Endodermal cell (in vitro differentiated cells): Measurements from ENCODE around the gene CAMK2D. TPM values are rescaled to one million over a fixed set of nuclear protein-coding genes. Genes with fewer than 3 reads are reported as not detected.

Experiments used
- DNase-seq: peaks from one replicate; pipeline ENCODE4 v3.0.0-alpha.2; 2017
- H3K27ac ChIP-seq: 2 replicates; pipeline ENCODE4 v1.5.1; 2013; ENCODE audit warnings: mild to moderate bottlenecking, low read depth, low read length, moderate library complexity
- H3K27me3 ChIP-seq: 2 replicates; pipeline ENCODE4 v1.6.1; 2013; ENCODE audit warnings: mild to moderate bottlenecking, low read length, moderate library complexity; ENCODE audit not compliant: insufficient read depth, control insufficient read depth, poor library complexity, severe bottlenecking
- H3K36me3 ChIP-seq: 2 replicates; pipeline ENCODE4 v1.7.0; 2013; ENCODE audit warnings: mild to moderate bottlenecking, low read length, moderate library complexity; ENCODE audit not compliant: control insufficient read depth, insufficient read depth
- H3K4me1 ChIP-seq: one replicate; pipeline ENCODE4 v1.7.0; 2013; ENCODE audit warnings: low read length; ENCODE audit not compliant: control insufficient read depth, insufficient read depth
- H3K4me3 ChIP-seq: 2 replicates; pipeline ENCODE4 v1.5.1; 2013; ENCODE audit warnings: mild to moderate bottlenecking, low read length, moderate library complexity
- H3K9ac ChIP-seq: 2 replicates; pipeline ENCODE4 v1.6.1; 2013; ENCODE audit warnings: mild to moderate bottlenecking, low read length, moderate library complexity; ENCODE audit not compliant: poor library complexity, severe bottlenecking; ENCODE audit errors: extremely low read depth
- H3K9me3 ChIP-seq: 2 replicates; pipeline ENCODE4 v1.6.1; 2013; ENCODE audit warnings: mild to moderate bottlenecking, low read length, moderate library complexity; ENCODE audit not compliant: control insufficient read depth
- H3K27ac Mint-ChIP-seq: 2 replicates; pipeline ENCODE4 v1.8.0; 2020; ENCODE audit warnings: mixed read lengths
- H3K27me3 Mint-ChIP-seq: 2 replicates; pipeline ENCODE4 v1.8.0; 2021; ENCODE audit warnings: mild to moderate bottlenecking, mixed read lengths; ENCODE audit not compliant: insufficient read depth
- H3K36me3 Mint-ChIP-seq: 2 replicates; pipeline ENCODE4 v1.8.0; 2020; ENCODE audit warnings: low read depth, mixed read lengths
- H3K4me1 Mint-ChIP-seq: 2 replicates; pipeline ENCODE4 v1.8.0; 2020; ENCODE audit warnings: mixed read lengths
- H3K4me3 Mint-ChIP-seq: 2 replicates; pipeline ENCODE4 v1.8.0; 2020; ENCODE audit warnings: mild to moderate bottlenecking, moderate library complexity, mixed read lengths
- H3K9me3 Mint-ChIP-seq: 2 replicates; pipeline ENCODE4 v1.8.0; 2020; ENCODE audit warnings: mild to moderate bottlenecking, mixed read lengths
- CTCF ChIP-seq: fragments of 200-600 bp; sonication (generic); conservative IDR thresholded peaks from 2 replicates; pipeline ENCODE4 v1.5.0; 2021; ENCODE audit warnings: antibody characterized with exemption, mild to moderate bottlenecking
- WGBS, 2 experiments: methylation state at CpG; one replicate each; pipeline versions ENCODE4 v1.1.5 to v1.1.7; 2013; ENCODE audit warnings: missing lambda C conversion rate in 2 of 2, mixed read lengths in 1 of 2; ENCODE audit not compliant: insufficient coverage in 1 of 2, insufficient read length in 1 of 2; 5-methylcytosine and 5-hydroxymethylcytosine counted together
- total RNA-seq, 2 donors: library from RNA; stranded (reverse); fragmentation: NEBNext Ultra II Directional in 1 of 2; extraction: Animal tissue kit (Norgen Biotek cat#: 25700) in 1 of 2; gene quantifications; 2 replicates in 1 of 2; 3 replicates in 1 of 2; pipeline ENCODE4 v1.2.1, GENCODE V29; 2021

Gene CAMK2D
- total RNA-seq, 2 donors from 2014 or later: 91.1 to 120 TPM

- Mint-ChIP-seq H3K9me3 (no peaks in the 10 kb centered on the region), H3K27ac (peak overlapping the region; percentile 2), H3K27me3 (no peaks in the 10 kb centered on the region), H3K4me3 (no peak overlapping the region), H3K4me1 (peaks cover 23% of the 10 kb centered on the region), H3K36me3 (peaks cover 4% of the 10 kb centered on the region)
- Histone ChIP-seq H3K36me3 (peaks cover 18% of the 10 kb centered on the region), H3K27me3 (no peaks in the 10 kb centered on the region), H3K4me3 (no peak overlapping the region), H3K9me3 (no peaks in the 10 kb centered on the region), H3K9ac (no peak overlapping the region), H3K4me1 (peaks cover 5% of the 10 kb centered on the region), H3K27ac (no peak overlapping the region)
- no peak for TF ChIP-seq CTCF
- 93 to 97% methylated on average over 3 to 4 of the region's 4 CpGs for WGBS, 2 experiments
- DNase-seq: no peak
These were observed 172.5 kb downstream of the CAMK2D start for GRCh38 chr4:113588895-113589668.

- no peak overlapping the region for H3K27ac ChIP-seq
- peaks cover 7% of the 10 kb centered on the region for H3K36me3 ChIP-seq
- H3K4me3 ChIP-seq: no peak overlapping the region
- no peak for TF ChIP-seq CTCF
- Mint-ChIP-seq H3K27ac (no peak overlapping the region), H3K27me3 (no peaks in the 10 kb centered on the region), H3K4me3 (no peak overlapping the region), H3K4me1 (peaks cover 27% of the 10 kb centered on the region), H3K9me3 (no peaks in the 10 kb centered on the region), H3K36me3 (no peaks in the 10 kb centered on the region)
- DNase-seq: no peak
- peaks cover 5% of the 10 kb centered on the region for H3K4me1 ChIP-seq
- no peaks in the 10 kb centered on the region for H3K27me3 ChIP-seq
- no peaks in the 10 kb centered on the region for H3K9me3 ChIP-seq
- 67 to 73% methylated on average over 3 to 4 of the region's 4 CpGs for WGBS, 2 experiments
- no peak overlapping the region for H3K9ac ChIP-seq
These were observed 173.8 kb downstream of the CAMK2D start for GRCh38 chr4:113587640-113588275.

- Histone ChIP-seq H3K36me3 (peaks cover 7% of the 10 kb centered on the region), H3K9me3 (no peaks in the 10 kb centered on the region), H3K27ac (no peak overlapping the region), H3K27me3 (no peaks in the 10 kb centered on the region), H3K9ac (no peak overlapping the region), H3K4me1 (peaks cover 5% of the 10 kb centered on the region), H3K4me3 (no peak overlapping the region)
- WGBS, 2 experiments: 98 to 100% methylated on average over 1 to 2 of the region's 2 CpGs
- DNase-seq: no peak
- Mint-ChIP-seq H3K4me3 (no peak overlapping the region), H3K9me3 (no peaks in the 10 kb centered on the region), H3K27ac (no peak overlapping the region), H3K4me1 (peaks cover 27% of the 10 kb centered on the region), H3K36me3 (no peaks in the 10 kb centered on the region), H3K27me3 (no peaks in the 10 kb centered on the region)
- TF ChIP-seq CTCF: no peak
These were observed 174.4 kb downstream of the CAMK2D start for GRCh38 chr4:113587156-113587555.
